Ascending aorta (tissue), 2 donors: ENCODE measurements around the gene F11R. TPM values are rescaled to one million over a fixed set of nuclear protein-coding genes. Genes with fewer than 3 reads are reported as not detected.
"Not testable (repeated sequence)": the region's sequence is repeated elsewhere in the genome, so short reads cannot be mapped to it uniquely, and the experiment has no call there.

Experiments
- DNase-seq, 2 donors: peaks; one replicate each; pipeline ENCODE4 v3.0.0-alpha.2; 2019; ENCODE audit warnings: low spot score in 2 of 2
- H3K27ac ChIP-seq, 2 donors: fragments of 200-600 bp; sonication (generic); one replicate each; pipeline ENCODE4 v1.5.1; 2016 to 2017; ENCODE audit warnings: mild to moderate bottlenecking in 1 of 2
- H3K27me3 ChIP-seq: fragments of 200-600 bp; sonication (generic); one replicate; pipeline ENCODE4 v1.5.1; 2017
- H3K36me3 ChIP-seq, 2 donors: fragments of 200-600 bp; sonication (generic); one replicate each; pipeline ENCODE4 v1.5.1; 2016
- H3K4me1 ChIP-seq, 2 donors: fragments of 200-600 bp; sonication (generic); one replicate each; pipeline ENCODE4 v1.5.1; 2016 to 2017; ENCODE audit warnings: mild to moderate bottlenecking in 1 of 2
- H3K4me3 ChIP-seq, 2 donors: fragments of 200-600 bp; sonication (generic); one replicate each; pipeline ENCODE4 v1.5.1; 2016 to 2017; ENCODE audit warnings: mild to moderate bottlenecking in 1 of 2
- H3K9me3 ChIP-seq, 2 donors: fragments of 200-600 bp; sonication (generic); one replicate each; pipeline ENCODE4 v1.5.1; 2016
- CTCF ChIP-seq, 3 experiments: fragments of 200-600 bp in 2 of 3; fragments of 450-650 bp in 1 of 3; sonication (generic) in 2 of 3; IDR thresholded peaks; one replicate each; pipeline ENCODE4 v1.5.1; 2016 to 2019; ENCODE audit warnings: antibody characterized with exemption in 3 of 3, mild to moderate bottlenecking in 1 of 3, moderate library complexity in 1 of 3
- intact Hi-C: fragments of 100-400 bp; cut with DNase I; formaldehyde crosslinking; loops from one replicate; pipeline ENCODE4 v1.15.1; 2023
- total RNA-seq: library from RNA; depleted of rRNA; stranded (reverse); fragments of >200 nt; gene quantifications from one replicate; pipeline ENCODE4 v1.1.0, GENCODE V29; 2016

Gene F11R
- 19.9 TPM for total RNA-seq

GRCh38 chr1:161020509-161021164 lies at the start of gene F11R:
Gene F11R (minus strand): TSS chr1:161021152. CDS start chr1:161021073, 79 bp downstream.
- intact Hi-C loops = no loop called here
- no peak for DNase-seq
- H3K9me3 ChIP-seq = no peaks in the 10 kb centered on the region
- H3K4me1 ChIP-seq = peaks cover 0 to 13% of the 10 kb centered on the region in 2 donors
- H3K27ac ChIP-seq = peak within 1 kb of the TSS in 1 of 2 donors; percentile 70
- H3K4me3 ChIP-seq = peak within 1 kb of the TSS; percentile 62 to 70
- H3K36me3 ChIP-seq = no peaks in the 10 kb centered on the region
- H3K27me3 ChIP-seq = no peaks in the 10 kb centered on the region
- TF ChIP-seq CTCF (IDR thresholded peaks at IDR 0.05) = peak in 1 of 3 experiments; percentile 12

GRCh38 chr1:161069731-161070270 lies 48.8 kb upstream of the F11R start, which contains the start of gene ARHGAP30:
Gene ARHGAP30 (minus strand): TSS chr1:161069891. CDS start chr1:161069624, 267 bp downstream.
- peak; percentile 68 to 83 for DNase-seq
- no peaks in the 10 kb centered on the region for H3K27me3 ChIP-seq
- intact Hi-C loops = no loop called here
- TF ChIP-seq CTCF (IDR thresholded peaks at IDR 0.05) = no peak
- H3K36me3 ChIP-seq = no peaks in the 10 kb centered on the region
- peak within 1 kb of the TSS; percentile 11 to 61 for H3K27ac ChIP-seq
- H3K4me1 ChIP-seq = no peaks in the 10 kb centered on the region
- H3K9me3 ChIP-seq = no peaks in the 10 kb centered on the region
- H3K4me3 ChIP-seq = peak within 1 kb of the TSS in 1 of 2 donors; percentile 50

GRCh38 chr1:161069241-161069640 lies 48.3 kb upstream of the F11R start:
- Histone ChIP-seq H3K4me3 (peak overlapping the region in 1 of 2 donors; percentile 50), H3K4me1 (no peaks in the 10 kb centered on the region), H3K9me3 (no peaks in the 10 kb centered on the region), H3K27me3 (no peaks in the 10 kb centered on the region), H3K36me3 (no peaks in the 10 kb centered on the region), H3K27ac (peak overlapping the region in 1 of 2 donors; percentile 61)
- intact Hi-C loops = no loop called here
- TF ChIP-seq CTCF (IDR thresholded peaks at IDR 0.05) = no peak
- DNase-seq = no peak

- Histone ChIP-seq H3K27me3 (no peaks in the 10 kb centered on the region), H3K9me3 (no peaks in the 10 kb centered on the region), H3K36me3 (no peaks in the 10 kb centered on the region), H3K4me3 (peak overlapping the region in 1 of 2 donors; percentile 50), H3K4me1 (no peaks in the 10 kb centered on the region), H3K27ac (peak overlapping the region; percentile 11 to 61)
- DNase-seq = peak; percentile 58 to 76
- intact Hi-C loops = no loop called here
- no peak for TF ChIP-seq CTCF (IDR thresholded peaks at IDR 0.05)
Observed at GRCh38 chr1:161068306-161069234, 47.6 kb upstream of the F11R start.

- Histone ChIP-seq H3K4me3 (no peak overlapping the region), H3K27me3 (no peaks in the 10 kb centered on the region), H3K27ac (no peak overlapping the region), H3K4me1 (no peaks in the 10 kb centered on the region), H3K36me3 (no peaks in the 10 kb centered on the region), H3K9me3 (no peaks in the 10 kb centered on the region)
- DNase-seq = no peak
- TF ChIP-seq CTCF (IDR thresholded peaks at IDR 0.05) = no peak
- intact Hi-C loops = no loop called here
Observed at GRCh38 chr1:161066694-161067093, 45.7 kb upstream of the F11R start.

GRCh38 chr1:161065681-161066080 lies 44.7 kb upstream of the F11R start:
- H3K4me1 ChIP-seq, intact Hi-C loops, H3K27me3 ChIP-seq, H3K27ac ChIP-seq, DNase-seq, H3K36me3 ChIP-seq, H3K4me3 ChIP-seq, H3K9me3 ChIP-seq: not testable (repeated sequence)

GRCh38 chr1:161063936-161064335 lies 43.0 kb upstream of the F11R start:
- H3K9me3 ChIP-seq, H3K27ac ChIP-seq, DNase-seq, intact Hi-C loops, H3K36me3 ChIP-seq, H3K4me3 ChIP-seq, H3K27me3 ChIP-seq, H3K4me1 ChIP-seq: not testable (repeated sequence)
